ENCODE measurements around the gene SH3BP4.

GRCh38 chr2:234960175-234961088, 8.6 kb downstream of the SH3BP4 start:
- TF ChIP-seq NBN (IDR thresholded peaks at IDR 0.05) (no peak), POLR2AphosphoS5 (IDR thresholded peaks at IDR 0.05; ENCODE audit: low read length) (no peak), NFIC (IDR thresholded peaks at IDR 0.05; ENCODE audit: low read depth, low read length) (no peak), CTCF (IDR thresholded peaks at IDR 0.05 in 2 of 3, conservative IDR thresholded peaks at IDR 0.05 in 1 of 3; ENCODE audit: control insufficient read depth in 2 of 3, extremely low read depth in 1 of 3, insufficient read depth in 1 of 3, low read depth in 3 of 3, low read length in 3 of 3) (no peak), MAX (IDR thresholded peaks at IDR 0.05; ENCODE audit: low read depth, low read length) (no peak), CHD1 (IDR thresholded peaks at IDR 0.05; ENCODE audit: low read depth, low read length) (no peak), ATF2 (IDR thresholded peaks at IDR 0.05; ENCODE audit: low read length) (no peak), USF1 (IDR thresholded peaks at IDR 0.05; ENCODE audit: borderline replicate concordance, extremely low read length, insufficient read depth, low read depth, low read length) (no peak)

Data from GM12878 (cell line).